ENCODE data around the gene TMEM273.

DNA sequence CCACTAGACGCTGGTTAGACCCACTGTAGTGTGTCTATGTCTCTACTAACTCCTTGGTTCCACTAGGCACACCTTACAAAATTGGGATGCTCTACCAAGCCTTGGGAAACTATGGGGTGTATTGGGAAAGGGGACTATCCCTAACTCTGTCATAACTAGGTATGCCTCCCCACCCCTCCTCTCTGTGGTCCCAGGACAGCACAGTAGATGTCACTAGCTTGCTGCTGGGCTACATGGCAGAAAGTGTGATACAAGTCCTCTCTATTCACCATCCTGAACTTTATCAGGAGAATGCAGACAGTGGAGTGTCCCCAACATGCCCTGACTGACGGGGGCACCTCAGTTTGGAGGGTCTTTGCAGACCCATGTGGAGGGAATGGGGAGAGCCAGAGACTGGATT, 30.3 kb upstream of the TMEM273 start:
- TF ChIP-seq, protein P1, sequence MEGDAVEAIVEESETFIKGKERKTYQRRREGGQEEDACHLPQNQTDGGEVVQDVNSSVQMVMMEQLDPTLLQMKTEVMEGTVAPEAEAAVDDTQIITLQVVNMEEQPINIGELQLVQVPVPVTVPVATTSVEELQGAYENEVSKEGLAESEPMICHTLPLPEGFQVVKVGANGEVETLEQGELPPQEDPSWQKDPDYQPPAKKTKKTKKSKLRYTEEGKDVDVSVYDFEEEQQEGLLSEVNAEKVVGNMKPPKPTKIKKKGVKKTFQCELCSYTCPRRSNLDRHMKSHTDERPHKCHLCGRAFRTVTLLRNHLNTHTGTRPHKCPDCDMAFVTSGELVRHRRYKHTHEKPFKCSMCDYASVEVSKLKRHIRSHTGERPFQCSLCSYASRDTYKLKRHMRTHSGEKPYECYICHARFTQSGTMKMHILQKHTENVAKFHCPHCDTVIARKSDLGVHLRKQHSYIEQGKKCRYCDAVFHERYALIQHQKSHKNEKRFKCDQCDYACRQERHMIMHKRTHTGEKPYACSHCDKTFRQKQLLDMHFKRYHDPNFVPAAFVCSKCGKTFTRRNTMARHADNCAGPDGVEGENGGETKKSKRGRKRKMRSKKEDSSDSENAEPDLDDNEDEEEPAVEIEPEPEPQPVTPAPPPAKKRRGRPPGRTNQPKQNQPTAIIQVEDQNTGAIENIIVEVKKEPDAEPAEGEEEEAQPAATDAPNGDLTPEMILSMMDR (IDR thresholded peaks at IDR 0.05): no peak
- no peak for TF ChIP-seq POLR2A (IDR thresholded peaks at IDR 0.05; ENCODE audit: low read depth)
